ENCODE results near the gene BTBD19. TPM values are rescaled to one million over a fixed set of nuclear protein-coding genes. Genes with fewer than 3 reads are reported as not detected.

BTBD19 gene
- total and polyA plus RNA-seq, 9 of the 15 experiments (the other 6 are each of a cell fraction or from before 2014, with no cell fraction given): 0.22 to 2.0 (median 0.95) TPM

DNA sequence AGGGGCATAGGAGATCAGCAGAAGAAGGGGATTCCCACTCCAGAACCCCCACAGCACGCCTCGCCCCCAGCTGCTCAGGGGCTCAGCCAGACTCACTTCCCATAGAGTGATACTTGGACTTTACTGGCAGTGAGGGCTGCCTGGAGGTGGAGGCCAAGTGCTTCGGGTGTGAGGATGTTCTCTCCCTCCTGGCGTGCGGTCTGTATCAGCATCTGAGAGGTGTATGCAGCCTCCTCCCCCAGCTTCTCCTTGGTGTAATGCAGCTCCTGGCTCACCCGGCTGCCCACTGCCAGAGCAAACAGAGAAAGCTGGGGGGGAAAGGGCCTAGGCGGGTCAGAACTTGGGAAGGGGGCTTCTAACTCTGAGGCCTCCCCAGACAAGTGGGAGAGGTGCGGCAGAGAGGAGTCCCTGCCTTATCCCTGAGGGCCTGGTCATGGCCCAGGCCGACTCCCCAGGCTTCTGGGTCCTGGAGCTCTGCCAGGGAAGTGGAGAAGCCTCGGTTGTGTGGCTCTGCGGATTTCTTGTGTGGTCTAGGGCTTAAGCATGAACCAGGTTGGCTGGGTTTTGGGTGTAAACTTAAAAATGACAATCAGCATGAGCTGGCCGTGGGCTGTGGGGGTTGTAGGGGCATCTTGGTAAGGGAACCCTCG, 23.9 kb downstream of the BTBD19 start:
- intact Hi-C loops (cut with micrococcal nuclease) (loop anchor here (5.0 to 10.0 kb wide), 2 partner anchors 40 to 393 kb away; no protein-coding TSS in a partner anchor), in situ Hi-C loops (cut with MboI) (no loop called here)
- ChIA-PET CTCF (ENCODE audit: low intra/inter-chr PET ratio) (interaction anchor here (0.5 kb wide), 1 partner anchor 588 kb away, joined by 4 read pairs; no protein-coding TSS in a partner anchor), POLR2A (interaction anchor here (1.0 to 11.1 kb wide), 7 partner anchors 11 to 180 kb away, joined by 3 to 217 read pairs (median 6); partner anchors contain the start of genes BTBD19, PTCH2, RPS8 and UROD)
- Histone ChIP-seq H3K9me1 (ENCODE audit: control insufficient read depth, insufficient read depth, low read length) (no peaks in the 10 kb centered on the region), H3K4me1 (replicated peaks in 1 of 2; ENCODE audit: control insufficient read depth in 2 of 2, insufficient read depth in 2 of 2, low read length in 2 of 2) (peaks cover 51 to 63% of the 10 kb centered on the region in 2 experiments), H3K4me3 (no peak overlapping the region), H3K27ac (ENCODE audit: extremely low read depth, low read depth, low read length) (no peak overlapping the region), H3K36me3 (ENCODE audit: control insufficient read depth, insufficient read depth, low read length) (no peaks in the 10 kb centered on the region), H4K20me1 (replicated peaks; ENCODE audit: control insufficient read depth, insufficient read depth, low read length) (no peaks in the 10 kb centered on the region), H2AFZ (ENCODE audit: low read depth, low read length) (no peak overlapping the region), H3K9me3 (replicated peaks; ENCODE audit: control insufficient read depth, insufficient read depth, low read depth, low read length) (no peaks in the 10 kb centered on the region), H3K27me3 (ENCODE audit: control insufficient read depth in 2 of 2, insufficient read depth in 2 of 2, low read length in 2 of 2) (no peaks in the 10 kb centered on the region), H3K79me2 (ENCODE audit: control insufficient read depth, insufficient read depth, low read length) (no peaks in the 10 kb centered on the region), H3K4me2 (ENCODE audit: insufficient read depth, low read length) (no peak overlapping the region), H3K9ac (ENCODE audit: insufficient read depth in 1 of 2, low read depth in 2 of 2, low read length in 2 of 2) (peak overlapping the region in 1 of 2 experiments; percentile 40; a peak in 2 of 4 replicates)
- WGBS (ENCODE audit: insufficient coverage, low coverage, missing lambda C conversion rate): 68% methylated on average over 13 of the region's 13 CpGs
- DNase-seq (ENCODE audit: extremely low read depth in 1 of 4, low spot score in 3 of 4) (peak in 3 of 4 experiments; percentile 37 to 43 (median 38)), ATAC-seq (peak; percentile 3; the same call in 2 of the 3 replicates), FAIRE-seq (no peak)
- no TSS peak for BruUV-seq (replicated peaks)
- TF ChIP-seq NCOA6 (IDR thresholded peaks at IDR 0.05) (no peak), ZNF318 (IDR thresholded peaks at IDR 0.05; ENCODE audit: borderline replicate concordance in 1 of 2, low read depth in 1 of 2) (no peak), NFIC (IDR thresholded peaks at IDR 0.05) (peak; percentile 76), ZFP36 (IDR thresholded peaks at IDR 0.05; ENCODE audit: low read depth, low read length, partially characterized antibody) (peak; percentile 93), MTF1 (CRISPR knock-in tag; IDR thresholded peaks at IDR 0.05; ENCODE audit: borderline replicate concordance) (no peak), ESRRB (CRISPR knock-in tag; IDR thresholded peaks at IDR 0.05; ENCODE audit: borderline replicate concordance) (no peak)
- TF ChIP-seq, protein P1, sequence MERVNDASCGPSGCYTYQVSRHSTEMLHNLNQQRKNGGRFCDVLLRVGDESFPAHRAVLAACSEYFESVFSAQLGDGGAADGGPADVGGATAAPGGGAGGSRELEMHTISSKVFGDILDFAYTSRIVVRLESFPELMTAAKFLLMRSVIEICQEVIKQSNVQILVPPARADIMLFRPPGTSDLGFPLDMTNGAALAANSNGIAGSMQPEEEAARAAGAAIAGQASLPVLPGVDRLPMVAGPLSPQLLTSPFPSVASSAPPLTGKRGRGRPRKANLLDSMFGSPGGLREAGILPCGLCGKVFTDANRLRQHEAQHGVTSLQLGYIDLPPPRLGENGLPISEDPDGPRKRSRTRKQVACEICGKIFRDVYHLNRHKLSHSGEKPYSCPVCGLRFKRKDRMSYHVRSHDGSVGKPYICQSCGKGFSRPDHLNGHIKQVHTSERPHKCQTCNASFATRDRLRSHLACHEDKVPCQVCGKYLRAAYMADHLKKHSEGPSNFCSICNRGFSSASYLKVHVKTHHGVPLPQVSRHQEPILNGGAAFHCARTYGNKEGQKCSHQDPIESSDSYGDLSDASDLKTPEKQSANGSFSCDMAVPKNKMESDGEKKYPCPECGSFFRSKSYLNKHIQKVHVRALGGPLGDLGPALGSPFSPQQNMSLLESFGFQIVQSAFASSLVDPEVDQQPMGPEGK (CRISPR knock-in tag; IDR thresholded peaks at IDR 0.05; ENCODE audit: borderline replicate concordance): no peak
- TF ChIP-seq, protein P2, sequence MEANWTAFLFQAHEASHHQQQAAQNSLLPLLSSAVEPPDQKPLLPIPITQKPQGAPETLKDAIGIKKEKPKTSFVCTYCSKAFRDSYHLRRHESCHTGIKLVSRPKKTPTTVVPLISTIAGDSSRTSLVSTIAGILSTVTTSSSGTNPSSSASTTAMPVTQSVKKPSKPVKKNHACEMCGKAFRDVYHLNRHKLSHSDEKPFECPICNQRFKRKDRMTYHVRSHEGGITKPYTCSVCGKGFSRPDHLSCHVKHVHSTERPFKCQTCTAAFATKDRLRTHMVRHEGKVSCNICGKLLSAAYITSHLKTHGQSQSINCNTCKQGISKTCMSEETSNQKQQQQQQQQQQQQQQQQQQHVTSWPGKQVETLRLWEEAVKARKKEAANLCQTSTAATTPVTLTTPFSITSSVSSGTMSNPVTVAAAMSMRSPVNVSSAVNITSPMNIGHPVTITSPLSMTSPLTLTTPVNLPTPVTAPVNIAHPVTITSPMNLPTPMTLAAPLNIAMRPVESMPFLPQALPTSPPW (CRISPR knock-in tag; IDR thresholded peaks at IDR 0.05): 0 out of 2 replicates have a peak, but pooled peaks have one; percentile 7

Measured in K562 (cell line).